SK-N-SH (cell line): ENCODE data around the gene MILR1. TPM values are rescaled to one million over a fixed set of nuclear protein-coding genes. Genes with fewer than 3 reads are reported as not detected.

Source experiments
- CTCF ChIA-PET: fragments of 300-600, 350-600 bp; formaldehyde crosslinking; extraction: SDS; loops from one replicate; lab custom pipeline; 2021; lab: Yijun Ruan, JAX
- POLR2A ChIA-PET: fragments of 350-600 bp; sonication (Branson Sonifier 250); formaldehyde crosslinking; extraction: SDS; loops from one replicate; lab custom pipeline; 2020; ENCODE audit warnings: antibody characterized with exemption, inconsistent platforms; lab: Yijun Ruan, JAX
- DNase-seq: peaks from one replicate; pipeline ENCODE4 v3.0.0; 2012
- H2AFZ ChIP-seq: fragments of 200-600 bp; sonication (generic); 2 replicates; pipeline ENCODE4 v1.8.1; 2016; ENCODE audit warnings: antibody characterized with exemption, mild to moderate bottlenecking, low read depth
- H3F3A ChIP-seq: fragments of 200-600 bp; sonication (generic); replicated peaks from 2 replicates; pipeline ENCODE3; 2016; ENCODE audit warnings: antibody characterized with exemption, mild to moderate bottlenecking; ENCODE audit not compliant: insufficient read depth
- H3K27ac ChIP-seq, 2 experiments: fragments of 200-500 bp in 1 of 2; fragments of 200-600 bp in 1 of 2; sonication (Bioruptor generic) in 1 of 2; sonication (generic), shearing (Covaris generic) in 1 of 2; 2 replicates each; pipeline versions ENCODE4 v1.5.1 to v1.6.1; 2014 to 2016; ENCODE audit warnings: low read depth in 2 of 2, inconsistent platforms in 1 of 2, low read length in 1 of 2, mild to moderate bottlenecking in 1 of 2, mixed read lengths in 1 of 2
- H3K27me3 ChIP-seq: fragments of 200-600 bp; sonication (generic), shearing (Covaris generic); 2 replicates; pipeline ENCODE4 v1.6.1; 2016; ENCODE audit warnings: mixed run types; ENCODE audit not compliant: insufficient read depth
- H3K36me3 ChIP-seq, 2 experiments: fragments of 200-500 bp in 1 of 2; fragments of 200-600 bp in 1 of 2; sonication (Bioruptor generic) in 1 of 2; sonication (generic) in 1 of 2; replicated peaks in 1 of 2; 2 replicates each; pipeline versions ENCODE3 to v1.5.1; 2014 to 2016; ENCODE audit warnings: low read length in 1 of 2, mild to moderate bottlenecking in 1 of 2; ENCODE audit not compliant: insufficient read depth in 2 of 2, control insufficient read depth in 1 of 2
- H3K4me1 ChIP-seq, 2 experiments: fragments of 200-500 bp in 1 of 2; fragments of 200-600 bp in 1 of 2; sonication (Bioruptor generic) in 1 of 2; sonication (generic), shearing (Covaris generic) in 1 of 2; 2 replicates each; pipeline versions ENCODE4 v1.5.1 to v1.6.1; 2014 to 2016; ENCODE audit warnings: low read depth in 1 of 2, low read length in 1 of 2, mixed run types in 1 of 2; ENCODE audit not compliant: insufficient read depth in 2 of 2, control insufficient read depth in 1 of 2
- H3K4me2 ChIP-seq: fragments of 200-600 bp; sonication (generic), shearing (Covaris generic); 2 replicates; pipeline ENCODE4 v1.6.1; 2017; ENCODE audit warnings: mixed run types
- H3K4me3 ChIP-seq, 2 experiments: fragments of 200-500 bp in 1 of 2; fragments of 200-600 bp in 1 of 2; sonication (Bioruptor generic) in 1 of 2; sonication (generic), shearing (Covaris generic) in 1 of 2; 2 replicates each; pipeline versions ENCODE4 v1.5.1 to v1.8.1; 2014 to 2016; ENCODE audit warnings: low read depth in 2 of 2, inconsistent platforms in 1 of 2, low read length in 1 of 2, mild to moderate bottlenecking in 1 of 2, mixed read lengths in 1 of 2, moderate library complexity in 1 of 2
- H3K79me2 ChIP-seq: fragments of 200-600 bp; sonication (generic); 2 replicates; pipeline ENCODE4 v1.8.1; 2017; ENCODE audit warnings: mild to moderate bottlenecking; ENCODE audit not compliant: insufficient read depth
- H3K9ac ChIP-seq: fragments of 200-600 bp; sonication (generic); 2 replicates; pipeline ENCODE4 v1.6.1; 2017; ENCODE audit warnings: mixed run types
- H3K9me2 ChIP-seq: fragments of 200-600 bp; sonication (generic); 2 replicates; pipeline ENCODE4 v1.6.1; 2017; ENCODE audit warnings: mixed run types
- H3K9me3 ChIP-seq: fragments of 200-600 bp; sonication (generic); 2 replicates; pipeline ENCODE4 v1.6.1; 2017; ENCODE audit warnings: mixed run types, mild to moderate bottlenecking, moderate library complexity
- H4K20me1 ChIP-seq: fragments of 200-600 bp; sonication (generic); 2 replicates; pipeline ENCODE4 v1.6.1; 2017; ENCODE audit warnings: mild to moderate bottlenecking, mixed run types; ENCODE audit not compliant: insufficient read depth
- EP300 ChIP-seq, 2 experiments: IDR thresholded peaks; 2 replicates each; pipeline versions ENCODE4 v1.4.0 to v1.6.1; 2012; ENCODE audit warnings: borderline replicate concordance in 1 of 2, low read depth in 1 of 2, low read length in 1 of 2
- EZH2phosphoT487 ChIP-seq: fragments of 200-600 bp; sonication (generic); IDR thresholded peaks from 2 replicates; pipeline ENCODE4 v1.6.1; 2017; ENCODE audit warnings: low read depth, mixed run types, mild to moderate bottlenecking, antibody characterized with exemption, moderate library complexity, borderline replicate concordance
- FOXJ3 ChIP-seq: sonication (generic); formaldehyde crosslinking; IDR thresholded peaks from 2 replicates; pipeline ENCODE4 v1.5.1; 2020; ENCODE audit warnings: mild to moderate bottlenecking, missing genetic modification reagents
- JUND ChIP-seq: IDR thresholded peaks from 2 replicates; pipeline ENCODE4 v1.4.0; 2012
- MEF2A ChIP-seq: IDR thresholded peaks from 2 replicates; pipeline ENCODE4 v1.4.0; 2012; ENCODE audit warnings: low read depth, borderline replicate concordance
- MXI1 ChIP-seq: IDR thresholded peaks from 2 replicates; pipeline ENCODE4 v1.6.1; 2012; ENCODE audit warnings: mild to moderate bottlenecking, low read depth, low read length, improper control_type of control experiment
- POLR2AphosphoS5 ChIP-seq: IDR thresholded peaks from 2 replicates; pipeline ENCODE4 v1.6.1; 2012; ENCODE audit warnings: low read depth, low read length
- RAD21 ChIP-seq: IDR thresholded peaks from 2 replicates; pipeline ENCODE4 v1.6.1; 2012; ENCODE audit warnings: mild to moderate bottlenecking, low read length
- RXRA ChIP-seq: IDR thresholded peaks from 2 replicates; pipeline ENCODE4 v1.4.0; 2012; ENCODE audit warnings: low read depth, mild to moderate bottlenecking, borderline replicate concordance
- SIN3A ChIP-seq: IDR thresholded peaks from 2 replicates; pipeline ENCODE4 v1.6.1; 2012; ENCODE audit warnings: low read depth, mild to moderate bottlenecking, low read length, moderate library complexity, borderline replicate concordance
- SMC3 ChIP-seq: IDR thresholded peaks from 2 replicates; pipeline ENCODE4 v1.6.1; 2012; ENCODE audit warnings: low read depth, low read length, improper control_type of control experiment
- TAF1 ChIP-seq: IDR thresholded peaks from 2 replicates; pipeline ENCODE4 v1.6.1; 2012; ENCODE audit warnings: low read depth, mild to moderate bottlenecking, low read length, moderate library complexity, borderline replicate concordance
- TCF12 ChIP-seq: IDR thresholded peaks from 2 replicates; pipeline ENCODE4 v1.4.0; 2012
- TEAD4 ChIP-seq: IDR thresholded peaks from 2 replicates; pipeline ENCODE4 v1.4.0; 2012; ENCODE audit warnings: mild to moderate bottlenecking, borderline replicate concordance; ENCODE audit not compliant: insufficient read depth
- YY1 ChIP-seq: IDR thresholded peaks from 2 replicates; pipeline ENCODE4 v1.4.0; 2012; ENCODE audit warnings: low read depth, mild to moderate bottlenecking
- WGBS: methylation state at CpG from one replicate; pipeline ENCODE4 v1.1.6; 2017; ENCODE audit warnings: low lambda C conversion rate; 5-methylcytosine and 5-hydroxymethylcytosine counted together
- polyA plus RNA-seq, 3 experiments: library from polyadenylated mRNA; depleted of rRNA; stranded (reverse); fragments of >200 nt; gene quantifications; 2 replicates each; pipeline ENCODE4 v1.2.3, GENCODE V29; 2012
- TF ChIP-seq, protein P1 (sequence below): fragments of 200-600 bp; sonication (generic); IDR thresholded peaks from 2 replicates; pipeline ENCODE4 v1.6.1; 2017; ENCODE audit warnings: antibody characterized with exemption, mild to moderate bottlenecking, moderate library complexity
- TF ChIP-seq, protein P2 (sequence below): IDR thresholded peaks from 2 replicates; pipeline ENCODE4; 2012
- TF ChIP-seq, protein P3 (sequence below): IDR thresholded peaks from 2 replicates; pipeline ENCODE4 v1.6.1; 2012; ENCODE audit warnings: mild to moderate bottlenecking, low read depth, low read length, moderate library complexity

Gene MILR1
- polyA plus RNA-seq, 1 of the 3 experiments (the other 2 are of a cell fraction) = 4.9 TPM

DNA sequence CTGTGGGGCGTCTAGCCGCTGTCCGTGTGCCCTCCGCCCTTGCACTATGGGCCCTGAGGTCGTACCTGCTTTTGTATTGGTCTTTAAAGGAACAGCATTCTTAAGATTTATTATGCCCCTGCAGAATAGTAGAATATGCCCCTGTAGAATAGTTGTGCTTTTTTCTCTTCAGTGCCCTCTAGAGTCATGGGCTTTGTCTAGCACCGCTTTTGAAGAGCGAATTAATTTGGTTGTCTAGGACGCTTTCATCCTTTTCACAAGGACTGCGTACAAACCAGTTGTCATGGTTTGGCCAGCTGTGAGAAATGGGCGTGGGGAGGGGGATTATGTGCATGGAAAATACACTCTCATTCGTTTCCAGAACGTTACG, 58.5 kb downstream of the MILR1 start:
- Histone ChIP-seq H2AFZ (peak overlapping the region; percentile 56; the same call in 1 of the 2 replicates), H3K27me3 (no peaks in the 10 kb centered on the region), H4K20me1 (peaks cover 57% of the 10 kb centered on the region), H3K4me1 (peaks cover 22 to 27% of the 10 kb centered on the region in 2 experiments), H3K9ac (peak overlapping the region; percentile 100), H3K4me2 (peak overlapping the region; percentile 86), H3K4me3 (peak overlapping the region; percentile 74 to 96), H3K9me3 (no peaks in the 10 kb centered on the region), H3F3A (peaks cover 35% of the 10 kb centered on the region), H3K79me2 (peaks cover 93% of the 10 kb centered on the region), H3K9me2 (no peaks in the 10 kb centered on the region), H3K36me3 (peaks cover 65 to 67% of the 10 kb centered on the region in 2 experiments), H3K27ac (peak overlapping the region; percentile 96 to 98)
- peak; percentile 62 for DNase-seq
- CTCF ChIA-PET = interaction anchor here (0.8 to 13.6 kb wide), 15 partner anchors 8 to 229 kb away, joined by 3 to 122 read pairs (median 5); partner anchors contain the start of gene POLG2
- TF ChIP-seq TAF1 (0 out of 2 replicates have a peak, but pooled peaks have one; percentile 46), SMC3 (peak; percentile 25; the same call in 1 of the 2 replicates), POLR2AphosphoS5 (no peak; the same call in 1 of the 2 replicates), SIN3A (peak; percentile 90), MXI1 (peak; percentile 87), FOXJ3 (no peak), RXRA (no peak), RAD21 (peak; percentile 41)
- TF ChIP-seq, protein P1, sequence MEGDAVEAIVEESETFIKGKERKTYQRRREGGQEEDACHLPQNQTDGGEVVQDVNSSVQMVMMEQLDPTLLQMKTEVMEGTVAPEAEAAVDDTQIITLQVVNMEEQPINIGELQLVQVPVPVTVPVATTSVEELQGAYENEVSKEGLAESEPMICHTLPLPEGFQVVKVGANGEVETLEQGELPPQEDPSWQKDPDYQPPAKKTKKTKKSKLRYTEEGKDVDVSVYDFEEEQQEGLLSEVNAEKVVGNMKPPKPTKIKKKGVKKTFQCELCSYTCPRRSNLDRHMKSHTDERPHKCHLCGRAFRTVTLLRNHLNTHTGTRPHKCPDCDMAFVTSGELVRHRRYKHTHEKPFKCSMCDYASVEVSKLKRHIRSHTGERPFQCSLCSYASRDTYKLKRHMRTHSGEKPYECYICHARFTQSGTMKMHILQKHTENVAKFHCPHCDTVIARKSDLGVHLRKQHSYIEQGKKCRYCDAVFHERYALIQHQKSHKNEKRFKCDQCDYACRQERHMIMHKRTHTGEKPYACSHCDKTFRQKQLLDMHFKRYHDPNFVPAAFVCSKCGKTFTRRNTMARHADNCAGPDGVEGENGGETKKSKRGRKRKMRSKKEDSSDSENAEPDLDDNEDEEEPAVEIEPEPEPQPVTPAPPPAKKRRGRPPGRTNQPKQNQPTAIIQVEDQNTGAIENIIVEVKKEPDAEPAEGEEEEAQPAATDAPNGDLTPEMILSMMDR = peak; percentile 69
- TF ChIP-seq, protein P2, sequence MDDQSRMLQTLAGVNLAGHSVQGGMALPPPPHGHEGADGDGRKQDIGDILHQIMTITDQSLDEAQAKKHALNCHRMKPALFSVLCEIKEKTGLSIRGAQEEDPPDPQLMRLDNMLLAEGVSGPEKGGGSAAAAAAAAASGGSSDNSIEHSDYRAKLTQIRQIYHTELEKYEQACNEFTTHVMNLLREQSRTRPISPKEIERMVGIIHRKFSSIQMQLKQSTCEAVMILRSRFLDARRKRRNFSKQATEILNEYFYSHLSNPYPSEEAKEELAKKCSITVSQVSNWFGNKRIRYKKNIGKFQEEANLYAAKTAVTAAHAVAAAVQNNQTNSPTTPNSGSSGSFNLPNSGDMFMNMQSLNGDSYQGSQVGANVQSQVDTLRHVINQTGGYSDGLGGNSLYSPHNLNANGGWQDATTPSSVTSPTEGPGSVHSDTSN = no peak
- POLR2A ChIA-PET = interaction anchor here (0.6 to 4.1 kb wide), 18 partner anchors 8 to 963 kb away, joined by 3 to 140 read pairs (median 6); partner anchors contain the start of genes POLG2 and SMURF2
- 1% methylated on average over 13 of the region's 13 CpGs for WGBS

DNA sequence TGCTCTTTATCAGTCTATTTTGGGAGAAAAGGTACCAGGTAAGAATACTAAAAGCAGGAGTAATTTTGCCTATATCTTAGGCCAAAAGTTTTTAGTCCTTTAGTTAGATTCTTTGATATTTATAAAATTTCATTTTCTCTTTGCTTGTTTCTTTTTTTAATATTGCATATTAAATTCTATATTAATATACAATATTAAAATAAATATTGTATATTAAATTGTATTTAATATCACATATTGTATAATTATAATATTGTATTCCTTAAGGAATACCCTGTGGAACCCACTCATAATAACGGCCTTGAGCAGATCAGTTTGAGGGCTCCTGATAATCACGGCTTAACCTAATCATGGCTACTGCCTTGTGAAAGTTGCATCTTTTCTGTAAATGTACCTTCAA, 59.8 kb downstream of the MILR1 start:
- H3F3A ChIP-seq = peaks cover 22% of the 10 kb centered on the region
- no peaks in the 10 kb centered on the region for H3K9me3 ChIP-seq
- ChIA-PET CTCF (interaction anchor here (1.6 kb wide), 1 partner anchor 45 kb away, joined by 3 read pairs; no protein-coding TSS in a partner anchor), POLR2A (no interaction called here)
- H3K27me3 ChIP-seq = no peaks in the 10 kb centered on the region
- H3K36me3 ChIP-seq = peaks cover 65 to 67% of the 10 kb centered on the region in 2 experiments
- peak overlapping the region; percentile 100 for H3K9ac ChIP-seq
- H4K20me1 ChIP-seq = peaks cover 48% of the 10 kb centered on the region
- peak overlapping the region; percentile 86 for H3K4me2 ChIP-seq
- H2AFZ ChIP-seq = no peak overlapping the region
- peak overlapping the region; percentile 74 to 96; a peak in 3 of 4 replicates for H3K4me3 ChIP-seq
- H3K79me2 ChIP-seq = peaks cover 93% of the 10 kb centered on the region
- DNase-seq = no peak
- peaks cover 13 to 16% of the 10 kb centered on the region in 2 experiments; a peak in 2 of 4 replicates for H3K4me1 ChIP-seq
- no peaks in the 10 kb centered on the region for H3K9me2 ChIP-seq
- no peak overlapping the region for H3K27ac ChIP-seq
- 94% methylated on average over 2 of the region's 2 CpGs for WGBS
- no peak for TF ChIP-seq SIN3A
- TF ChIP-seq EP300 (IDR thresholded peaks at IDR 0.05; ENCODE audit: borderline replicate concordance in 1 of 2, low read depth in 1 of 2, low read length in 1 of 2) = no peak
- TF ChIP-seq TEAD4 = no peak
- TF ChIP-seq JUND = no peak
- no peak for TF ChIP-seq YY1
- TF ChIP-seq, protein P3, sequence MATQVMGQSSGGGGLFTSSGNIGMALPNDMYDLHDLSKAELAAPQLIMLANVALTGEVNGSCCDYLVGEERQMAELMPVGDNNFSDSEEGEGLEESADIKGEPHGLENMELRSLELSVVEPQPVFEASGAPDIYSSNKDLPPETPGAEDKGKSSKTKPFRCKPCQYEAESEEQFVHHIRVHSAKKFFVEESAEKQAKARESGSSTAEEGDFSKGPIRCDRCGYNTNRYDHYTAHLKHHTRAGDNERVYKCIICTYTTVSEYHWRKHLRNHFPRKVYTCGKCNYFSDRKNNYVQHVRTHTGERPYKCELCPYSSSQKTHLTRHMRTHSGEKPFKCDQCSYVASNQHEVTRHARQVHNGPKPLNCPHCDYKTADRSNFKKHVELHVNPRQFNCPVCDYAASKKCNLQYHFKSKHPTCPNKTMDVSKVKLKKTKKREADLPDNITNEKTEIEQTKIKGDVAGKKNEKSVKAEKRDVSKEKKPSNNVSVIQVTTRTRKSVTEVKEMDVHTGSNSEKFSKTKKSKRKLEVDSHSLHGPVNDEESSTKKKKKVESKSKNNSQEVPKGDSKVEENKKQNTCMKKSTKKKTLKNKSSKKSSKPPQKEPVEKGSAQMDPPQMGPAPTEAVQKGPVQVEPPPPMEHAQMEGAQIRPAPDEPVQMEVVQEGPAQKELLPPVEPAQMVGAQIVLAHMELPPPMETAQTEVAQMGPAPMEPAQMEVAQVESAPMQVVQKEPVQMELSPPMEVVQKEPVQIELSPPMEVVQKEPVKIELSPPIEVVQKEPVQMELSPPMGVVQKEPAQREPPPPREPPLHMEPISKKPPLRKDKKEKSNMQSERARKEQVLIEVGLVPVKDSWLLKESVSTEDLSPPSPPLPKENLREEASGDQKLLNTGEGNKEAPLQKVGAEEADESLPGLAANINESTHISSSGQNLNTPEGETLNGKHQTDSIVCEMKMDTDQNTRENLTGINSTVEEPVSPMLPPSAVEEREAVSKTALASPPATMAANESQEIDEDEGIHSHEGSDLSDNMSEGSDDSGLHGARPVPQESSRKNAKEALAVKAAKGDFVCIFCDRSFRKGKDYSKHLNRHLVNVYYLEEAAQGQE = no peak
- no peak for TF ChIP-seq TCF12
- TF ChIP-seq FOXJ3 = no peak
- no peak for TF ChIP-seq SMC3
- TF ChIP-seq EZH2phosphoT487 = no peak
- TF ChIP-seq, protein P1 = no peak
- TF ChIP-seq MEF2A = no peak
